ENCODE measurements around the gene CACNG3. TPM values are rescaled to one million over a fixed set of nuclear protein-coding genes. Genes with fewer than 3 reads are reported as not detected.

CACNG3 gene
- total RNA-seq, 4 donors from 2014 or later = not detected

- H3K4me3 ChIP-seq = no peak overlapping the region
- TF ChIP-seq POLR2A (IDR thresholded peaks at IDR 0.05) (no peak), CTCF (IDR thresholded peaks at IDR 0.05) (no peak), POLR2AphosphoS5 (IDR thresholded peaks at IDR 0.05) (no peak), EP300 (IDR thresholded peaks at IDR 0.05; ENCODE audit: low read depth) (no peak)
- H3K4me1 ChIP-seq = no peaks in the 10 kb centered on the region
- intact Hi-C loops (cut with DNase I; ENCODE audit: low total_unique reads) = no loop called here
- H3K9me3 ChIP-seq = no peaks in the 10 kb centered on the region
- 71 to 73% methylated on average over 8 of the region's 8 CpGs for WGBS, 2 donors (ENCODE audit: low coverage in 1 of 2)
- H3K27me3 ChIP-seq = no peaks in the 10 kb centered on the region
- no peak overlapping the region for H3K27ac ChIP-seq
- H3K36me3 ChIP-seq = no peaks in the 10 kb centered on the region
- in situ Hi-C loops (cut with MboI; ENCODE audit: low pct_ligation_motif_present in 1 of 4, low pct_unique_long_range_greater_than_20kb in 1 of 4, low sequenced_read_pairs in 3 of 4) = no loop called here
- DNase-seq = no peak
These were observed 93.2 kb downstream of the CACNG3 start for GRCh38 chr16:24349320-24349719.

DNA sequence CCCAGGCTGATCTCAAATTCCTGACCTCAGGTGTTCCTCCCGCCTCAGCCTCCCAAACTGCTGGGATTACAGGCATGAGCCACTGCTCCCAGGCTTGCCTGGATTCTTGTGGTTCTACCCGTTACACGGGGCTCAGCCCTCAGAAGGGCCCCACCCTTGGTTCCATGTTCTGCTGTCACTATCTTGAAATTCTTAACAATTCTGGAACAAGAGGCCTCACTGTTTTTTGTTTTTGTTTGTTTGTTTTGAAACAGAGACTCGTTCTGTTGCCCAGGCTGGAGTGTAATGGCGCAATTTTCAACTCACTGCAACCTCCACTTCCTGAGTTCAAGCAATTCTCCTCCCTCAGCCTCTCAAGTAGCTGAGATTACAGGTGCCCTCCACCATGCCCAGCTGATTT lies 96.6 kb downstream of the CACNG3 start:
- WGBS, 2 donors (ENCODE audit: low coverage in 1 of 2) = 58 to 70% methylated on average over 2 to 5 of the region's 5 CpGs
- intact Hi-C loops (cut with DNase I; ENCODE audit: low total_unique reads) = no loop called here
- Histone ChIP-seq H3K27ac (no peak overlapping the region), H3K4me3 (no peak overlapping the region), H3K27me3 (no peaks in the 10 kb centered on the region), H3K9me3 (no peaks in the 10 kb centered on the region), H3K36me3 (no peaks in the 10 kb centered on the region), H3K4me1 (no peaks in the 10 kb centered on the region)
- no peak for DNase-seq
- in situ Hi-C loops (cut with MboI; ENCODE audit: low pct_ligation_motif_present in 1 of 4, low pct_unique_long_range_greater_than_20kb in 1 of 4, low sequenced_read_pairs in 3 of 4) = no loop called here
- TF ChIP-seq CTCF (IDR thresholded peaks at IDR 0.05) (no peak), POLR2A (IDR thresholded peaks at IDR 0.05) (no peak), POLR2AphosphoS5 (IDR thresholded peaks at IDR 0.05) (no peak), EP300 (IDR thresholded peaks at IDR 0.05; ENCODE audit: low read depth) (no peak)

DNA sequence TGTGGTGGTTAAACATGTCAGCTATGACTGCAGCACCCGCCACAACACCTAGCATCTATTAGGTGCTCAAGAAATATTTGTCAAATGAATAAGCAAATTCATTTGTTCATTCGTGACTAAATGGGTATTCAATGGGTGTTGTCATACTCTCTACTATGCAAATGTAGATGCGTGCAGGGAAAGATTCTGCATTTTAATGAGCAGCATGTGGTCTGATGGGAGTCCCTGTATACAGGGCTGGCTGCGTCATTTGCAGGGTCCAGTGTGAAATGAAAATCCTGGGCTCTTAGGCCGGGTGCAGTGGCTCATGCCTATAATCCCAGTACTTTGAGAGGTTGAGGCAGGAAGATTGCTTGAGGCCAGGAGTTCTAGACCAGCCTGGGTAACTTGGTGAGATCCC lies 97.5 kb downstream of the CACNG3 start:
- H3K36me3 ChIP-seq = no peaks in the 10 kb centered on the region
- no peaks in the 10 kb centered on the region for H3K27me3 ChIP-seq
- H3K4me3 ChIP-seq = no peak overlapping the region
- H3K4me1 ChIP-seq = no peaks in the 10 kb centered on the region
- H3K9me3 ChIP-seq = no peaks in the 10 kb centered on the region
- H3K27ac ChIP-seq = no peak overlapping the region
- intact Hi-C loops (cut with DNase I; ENCODE audit: low total_unique reads) = no loop called here
- DNase-seq = no peak
- 55 to 70% methylated on average over 2 to 5 of the region's 5 CpGs for WGBS, 2 donors (ENCODE audit: low coverage in 1 of 2)
- in situ Hi-C loops (cut with MboI; ENCODE audit: low pct_ligation_motif_present in 1 of 4, low pct_unique_long_range_greater_than_20kb in 1 of 4, low sequenced_read_pairs in 3 of 4) = no loop called here
- TF ChIP-seq POLR2A (IDR thresholded peaks at IDR 0.05) = no peak
- no peak for TF ChIP-seq EP300 (IDR thresholded peaks at IDR 0.05; ENCODE audit: low read depth)
- TF ChIP-seq POLR2AphosphoS5 (IDR thresholded peaks at IDR 0.05) = no peak
- TF ChIP-seq CTCF (IDR thresholded peaks at IDR 0.05) = no peak

- in situ Hi-C loops (cut with MboI; ENCODE audit: low pct_ligation_motif_present in 1 of 4, low pct_unique_long_range_greater_than_20kb in 1 of 4, low sequenced_read_pairs in 3 of 4) (no loop called here), intact Hi-C loops (cut with DNase I; ENCODE audit: low total_unique reads) (no loop called here)
- DNase-seq = no peak
- no peak overlapping the region for H3K4me3 ChIP-seq
- H3K27me3 ChIP-seq = no peaks in the 10 kb centered on the region
- TF ChIP-seq POLR2AphosphoS5 (IDR thresholded peaks at IDR 0.05) (no peak), EP300 (IDR thresholded peaks at IDR 0.05; ENCODE audit: low read depth) (no peak), CTCF (IDR thresholded peaks at IDR 0.05) (no peak), POLR2A (IDR thresholded peaks at IDR 0.05) (no peak)
- WGBS, 2 donors (ENCODE audit: low coverage in 1 of 2) = 73 to 80% methylated on average over 1 to 6 of the region's 7 CpGs
- no peaks in the 10 kb centered on the region for H3K36me3 ChIP-seq
- no peak overlapping the region for H3K27ac ChIP-seq
- H3K9me3 ChIP-seq = no peaks in the 10 kb centered on the region
- no peaks in the 10 kb centered on the region for H3K4me1 ChIP-seq
These were observed 101.4 kb downstream of the CACNG3 start for GRCh38 chr16:24357511-24357910.

Data from transverse colon (tissue), 4 donors.